Keratinocyte (primary cell): ENCODE measurements around the gene NSMCE1. TPM values are rescaled to one million over a fixed set of nuclear protein-coding genes. Genes with fewer than 3 reads are reported as not detected.

Experiments
- DNase-seq: peaks from one replicate; pipeline ENCODE4 v3.0.0-alpha.2; 2011; ENCODE audit warnings: low read depth, missing footprints, low spot score
- FAIRE-seq: peaks from 2 replicates; lab custom pipeline; 2011; peaks lifted over from hg19 to GRCh38; lab: Jason Lieb, UNC
- H2AFZ ChIP-seq: 2 replicates; pipeline ENCODE4 v1.6.0; 2012; ENCODE audit warnings: low read length, control low read depth, inconsistent platforms; ENCODE audit not compliant: control insufficient read depth
- H3K27ac ChIP-seq: 2 replicates; pipeline ENCODE4 v1.5.1; 2011; ENCODE audit warnings: low read length; ENCODE audit not compliant: control insufficient read depth, insufficient read depth
- H3K27me3 ChIP-seq: 3 replicates; pipeline ENCODE4 v1.6.0; 2011; ENCODE audit warnings: low read length; ENCODE audit not compliant: control insufficient read depth, insufficient read depth; ENCODE audit errors: extremely low read depth
- H3K36me3 ChIP-seq, 2 experiments: 2 replicates in 1 of 2; 3 replicates in 1 of 2; pipeline ENCODE4 v1.5.1; 2011; ENCODE audit warnings: low read length in 2 of 2, mild to moderate bottlenecking in 1 of 2; ENCODE audit not compliant: control insufficient read depth in 2 of 2, insufficient read depth in 2 of 2; ENCODE audit errors: extremely low read depth in 1 of 2
- H3K4me1 ChIP-seq: 3 replicates; pipeline ENCODE4 v1.5.1; 2011; ENCODE audit warnings: low read length; ENCODE audit not compliant: control insufficient read depth, insufficient read depth; ENCODE audit errors: extremely low read depth
- H3K4me2 ChIP-seq: 3 replicates; pipeline ENCODE4 v1.6.0; 2011; ENCODE audit warnings: low read depth, low read length; ENCODE audit not compliant: control insufficient read depth, insufficient read depth; ENCODE audit errors: extremely low read depth
- H3K4me3 ChIP-seq, 3 experiments: fragments of 200-600 bp in 1 of 3; sonication (generic) in 1 of 3; 2 replicates in 2 of 3; 3 replicates in 1 of 3; pipeline ENCODE4 v1.5.1; 2011 to 2016; ENCODE audit warnings: low read length in 3 of 3, mild to moderate bottlenecking in 3 of 3, control low read depth in 2 of 3, inconsistent platforms in 1 of 3, low read depth in 1 of 3, mixed read lengths in 1 of 3, mixed run types in 1 of 3, moderate library complexity in 1 of 3; ENCODE audit not compliant: control insufficient read depth in 2 of 3, insufficient read depth in 2 of 3; ENCODE audit errors: extremely low read depth in 1 of 3
- H3K79me2 ChIP-seq: 2 replicates; pipeline ENCODE4 v1.6.0; 2012; ENCODE audit warnings: low read length; ENCODE audit not compliant: control insufficient read depth, insufficient read depth
- H3K9ac ChIP-seq: 3 replicates; pipeline ENCODE4 v1.6.0; 2011; ENCODE audit warnings: low read length; ENCODE audit not compliant: control insufficient read depth, insufficient read depth; ENCODE audit errors: extremely low read depth
- H3K9me1 ChIP-seq: 3 replicates; pipeline ENCODE4 v1.6.0; 2011; ENCODE audit warnings: low read length; ENCODE audit not compliant: control insufficient read depth, insufficient read depth; ENCODE audit errors: extremely low read depth
- H3K9me3 ChIP-seq: 2 replicates; pipeline ENCODE4 v1.5.1; 2012; ENCODE audit warnings: low read depth, low read length; ENCODE audit not compliant: control insufficient read depth
- H4K20me1 ChIP-seq: 3 replicates; pipeline ENCODE4 v1.6.0; 2011; ENCODE audit warnings: low read length; ENCODE audit not compliant: control insufficient read depth, insufficient read depth; ENCODE audit errors: extremely low read depth
- EZH2 ChIP-seq: IDR thresholded peaks from one replicate; pipeline ENCODE4 v1.6.1; 2012; ENCODE audit warnings: inconsistent platforms, mild to moderate bottlenecking, low read length, moderate library complexity
- dilution Hi-C: fragments of 300-500 bp; cut with MboI; formaldehyde crosslinking; loops from one replicate; pipeline ENCODE4 v1.7.0; 2020; ENCODE audit warnings: low sequenced_read_pairs; ENCODE audit not compliant: extremely low pct_ligation_motif_present
- polyA plus RNA-seq, 5 experiments: library from polyadenylated mRNA; depleted of rRNA in 3 of 5; stranded (reverse) in 3 of 5; stranded (forward) in 1 of 5; unstranded in 1 of 5; fragments of >200 nt; gene quantifications; 1 replicate in 1 of 5; 2 replicates in 3 of 5; 3 replicates in 1 of 5; pipeline versions ENCODE4 v1.2.1 to v1.2.3, GENCODE V29; 2011 to 2012; ENCODE audit warnings: missing spikeins in 2 of 5, low read depth in 1 of 5, low replicate concordance in 1 of 5
- TF ChIP-seq, protein P1 (sequence below), 3 experiments: IDR thresholded peaks in 1 of 3; conservative IDR thresholded peaks in 1 of 3; optimal IDR thresholded peaks in 1 of 3; 2 replicates in 2 of 3; 3 replicates in 1 of 3; pipeline versions ENCODE3 to v1.5.1; 2011; ENCODE audit warnings: low read length in 3 of 3, mild to moderate bottlenecking in 3 of 3, moderate library complexity in 2 of 3, control low read depth in 1 of 3, inconsistent platforms in 1 of 3; ENCODE audit not compliant: insufficient read depth in 2 of 3; ENCODE audit errors: extremely low read depth in 1 of 3

The NSMCE1 gene
- polyA plus RNA-seq, 1 donor (not counting 4 experiments of a cell fraction or from before 2014, with no cell fraction given) = 55.9 TPM

DNA sequence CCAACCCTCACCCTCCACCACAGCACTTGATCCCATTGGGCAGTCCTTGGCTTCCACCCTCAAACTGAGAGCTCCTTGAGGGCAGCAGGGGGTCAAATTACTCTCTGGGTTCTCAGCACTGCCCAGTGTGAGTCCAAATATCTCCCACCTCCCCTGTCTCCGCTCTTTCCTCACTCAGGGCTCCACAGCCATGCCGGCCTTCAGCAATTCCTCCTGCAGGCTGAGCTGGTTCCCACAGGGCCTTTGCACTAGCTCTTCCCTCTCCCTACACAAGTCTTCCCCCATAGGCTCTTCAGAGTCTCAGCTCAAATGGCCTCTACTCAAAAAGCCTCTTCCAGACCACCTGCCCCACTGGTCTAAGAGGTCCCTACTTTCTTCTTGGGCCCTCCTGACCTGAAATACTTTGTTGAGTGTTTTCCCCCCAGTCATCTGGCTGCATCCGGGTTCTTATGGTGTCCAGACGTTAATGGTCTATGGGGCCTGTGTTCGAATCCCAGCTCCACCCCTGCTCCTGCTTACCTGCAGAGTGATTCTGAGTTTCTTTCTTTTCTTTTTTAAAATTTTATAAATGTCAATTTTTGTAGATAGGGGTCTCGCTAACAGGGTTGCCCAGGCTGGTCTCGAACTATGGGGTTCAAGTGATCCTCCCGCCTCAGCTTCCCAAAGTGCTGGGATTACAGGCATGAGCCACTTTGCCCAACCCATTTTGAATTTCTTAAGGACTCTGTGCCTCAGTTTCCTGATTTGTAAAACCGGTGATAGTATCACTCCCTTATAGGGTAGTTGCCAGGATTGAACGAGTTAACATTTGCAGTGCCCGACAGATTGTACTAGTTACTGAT is 44.2 kb upstream of the NSMCE1 start:
- FAIRE-seq = peak; percentile 48
- dilution Hi-C loops = no loop called here

DNA sequence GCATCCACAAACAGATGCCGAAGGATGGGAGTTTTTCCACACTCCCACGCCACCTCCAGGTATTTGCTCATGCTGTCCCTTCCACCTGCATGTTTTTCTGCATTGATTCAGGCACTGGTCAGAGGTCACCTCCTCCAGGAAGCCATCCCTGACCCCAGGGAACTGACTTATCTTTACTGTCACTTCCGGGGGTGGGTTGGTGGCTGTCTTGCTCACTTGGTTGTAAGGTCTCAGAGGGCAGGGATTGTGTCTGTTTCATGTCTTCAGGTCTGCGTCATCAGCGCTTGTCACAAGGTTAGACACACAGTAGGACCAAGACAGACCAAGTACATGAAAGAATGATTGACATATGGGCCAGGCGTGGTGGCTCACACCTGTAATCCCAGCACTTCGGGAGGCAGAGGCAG is 43.3 kb upstream of the NSMCE1 start:
- Histone ChIP-seq H3K9ac (no peak overlapping the region), H3K27ac (no peak overlapping the region), H3K9me3 (no peaks in the 10 kb centered on the region), H3K79me2 (peaks cover 13% of the 10 kb centered on the region), H3K4me2 (no peak overlapping the region), H3K9me1 (no peaks in the 10 kb centered on the region), H3K4me3 (no peak overlapping the region), H2AFZ (no peak overlapping the region), H3K27me3 (no peaks in the 10 kb centered on the region), H4K20me1 (no peaks in the 10 kb centered on the region), H3K4me1 (peaks cover 21% of the 10 kb centered on the region), H3K36me3 (peaks cover 0 to 4% of the 10 kb centered on the region in 2 experiments)
- FAIRE-seq (no peak), DNase-seq (no peak)
- dilution Hi-C loops = no loop called here
- TF ChIP-seq, protein P1, sequence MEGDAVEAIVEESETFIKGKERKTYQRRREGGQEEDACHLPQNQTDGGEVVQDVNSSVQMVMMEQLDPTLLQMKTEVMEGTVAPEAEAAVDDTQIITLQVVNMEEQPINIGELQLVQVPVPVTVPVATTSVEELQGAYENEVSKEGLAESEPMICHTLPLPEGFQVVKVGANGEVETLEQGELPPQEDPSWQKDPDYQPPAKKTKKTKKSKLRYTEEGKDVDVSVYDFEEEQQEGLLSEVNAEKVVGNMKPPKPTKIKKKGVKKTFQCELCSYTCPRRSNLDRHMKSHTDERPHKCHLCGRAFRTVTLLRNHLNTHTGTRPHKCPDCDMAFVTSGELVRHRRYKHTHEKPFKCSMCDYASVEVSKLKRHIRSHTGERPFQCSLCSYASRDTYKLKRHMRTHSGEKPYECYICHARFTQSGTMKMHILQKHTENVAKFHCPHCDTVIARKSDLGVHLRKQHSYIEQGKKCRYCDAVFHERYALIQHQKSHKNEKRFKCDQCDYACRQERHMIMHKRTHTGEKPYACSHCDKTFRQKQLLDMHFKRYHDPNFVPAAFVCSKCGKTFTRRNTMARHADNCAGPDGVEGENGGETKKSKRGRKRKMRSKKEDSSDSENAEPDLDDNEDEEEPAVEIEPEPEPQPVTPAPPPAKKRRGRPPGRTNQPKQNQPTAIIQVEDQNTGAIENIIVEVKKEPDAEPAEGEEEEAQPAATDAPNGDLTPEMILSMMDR (optimal IDR thresholded peaks at IDR 0.05 in 1 of 3, IDR thresholded peaks at IDR 0.05 in 1 of 3, conservative IDR thresholded peaks at IDR 0.05 in 1 of 3; ENCODE audit: extremely low read depth in 1 of 3, insufficient read depth in 2 of 3, low read length in 3 of 3) = no peak
- TF ChIP-seq EZH2 = no peak

More for the DNA sequence above, 44.2 kb upstream of the NSMCE1 start:
- Histone ChIP-seq H3K27ac (peak overlapping the region; percentile 90), H3K4me2 (peak overlapping the region; percentile 69), H4K20me1 (no peaks in the 10 kb centered on the region), H3K9me1 (no peaks in the 10 kb centered on the region), H3K36me3 (peaks cover 0 to 4% of the 10 kb centered on the region in 2 experiments), H3K4me1 (peaks cover 30% of the 10 kb centered on the region), H3K79me2 (peaks cover 13% of the 10 kb centered on the region), H3K4me3 (peak overlapping the region; percentile 80 to 97 (median 91)), H3K27me3 (no peaks in the 10 kb centered on the region), H3K9ac (peak overlapping the region; percentile 96), H3K9me3 (no peaks in the 10 kb centered on the region), H2AFZ (peak overlapping the region; percentile 56)
- DNase-seq = no peak
- TF ChIP-seq, protein P1 (optimal IDR thresholded peaks at IDR 0.05 in 1 of 3, IDR thresholded peaks at IDR 0.05 in 1 of 3, conservative IDR thresholded peaks at IDR 0.05 in 1 of 3; ENCODE audit: extremely low read depth in 1 of 3, insufficient read depth in 2 of 3, low read length in 3 of 3) = no peak
- TF ChIP-seq EZH2 = no peak
